D721Med (cell line): ENCODE results near the gene ATP2C1.
"Not testable (repeated sequence)": the region's sequence is repeated elsewhere in the genome, so short reads cannot be mapped to it uniquely, and the experiment has no call there.

ENCODE experiments used
- DNase-seq: peaks from one replicate; pipeline ENCODE4 v3.0.0; 2011; ENCODE audit warnings: low spot score; ENCODE audit not compliant: insufficient read length
- FAIRE-seq: peaks from 2 replicates; lab custom pipeline; 2011; peaks lifted over from hg19 to GRCh38; lab: Jason Lieb, UNC
- CTCF ChIP-seq: IDR thresholded peaks from 2 replicates; pipeline ENCODE4 v1.5.1; 2012; ENCODE audit warnings: mild to moderate bottlenecking, control low read depth; ENCODE audit not compliant: insufficient read depth; ENCODE audit errors: missing control alignments

ATP2C1 gene

GRCh38 chr3:130963878-130964277 lies 70.0 kb downstream of the ATP2C1 start:
- FAIRE-seq (no peak), DNase-seq (no peak)
- no peak for TF ChIP-seq CTCF

- DNase-seq (no peak), FAIRE-seq (no peak)
- no peak for TF ChIP-seq CTCF
Measured at GRCh38 chr3:130967281-130967680, 73.4 kb downstream of the ATP2C1 start.

- no peak for FAIRE-seq
- no peak for TF ChIP-seq CTCF
- DNase-seq: no peak
Measured at GRCh38 chr3:130968221-130968620, 74.3 kb downstream of the ATP2C1 start.

GRCh38 chr3:130969621-130970020 lies 75.7 kb downstream of the ATP2C1 start:
- FAIRE-seq: no peak
- no peak for TF ChIP-seq CTCF

GRCh38 chr3:130971208-130971607 lies 77.3 kb downstream of the ATP2C1 start:
- DNase-seq (no peak), FAIRE-seq (no peak)
- no peak for TF ChIP-seq CTCF

More at GRCh38 chr3:130969621-130970020, 75.7 kb downstream of the ATP2C1 start:
- no peak for DNase-seq

- not testable (repeated sequence) for DNase-seq, FAIRE-seq
Measured at GRCh38 chr3:130972592-130972991, 78.7 kb downstream of the ATP2C1 start.

GRCh38 chr3:130973406-130973805 lies 79.5 kb downstream of the ATP2C1 start:
- no peak for FAIRE-seq
- no peak for DNase-seq
- TF ChIP-seq CTCF: no peak

GRCh38 chr3:130974201-130974600 lies 80.3 kb downstream of the ATP2C1 start:
- no peak for FAIRE-seq
- no peak for TF ChIP-seq CTCF
- no peak for DNase-seq
